HepG2 (cell line): ENCODE data around the gene ASF1B. TPM values are rescaled to one million over a fixed set of nuclear protein-coding genes. Genes with fewer than 3 reads are reported as not detected.

Source experiments
- HIC2 ChIP-seq: sonication (generic); formaldehyde crosslinking; IDR thresholded peaks from 2 replicates; pipeline ENCODE4 v1.9.0; 2022; ENCODE audit warnings: low read depth, missing genetic modification reagents
- HOXA3 ChIP-seq: sonication (generic); formaldehyde crosslinking; IDR thresholded peaks from 2 replicates; pipeline ENCODE4 v1.5.0; 2020; ENCODE audit warnings: missing genetic modification reagents
- MXD1 ChIP-seq: sonication (generic); formaldehyde crosslinking; IDR thresholded peaks from 2 replicates; pipeline ENCODE4 v1.4.0; 2020; ENCODE audit warnings: mild to moderate bottlenecking, missing genetic modification reagents
- NR2F1 ChIP-seq, 2 experiments: fragments of 450-650 bp in 1 of 2; formaldehyde crosslinking in 1 of 2; IDR thresholded peaks; 2 replicates each; pipeline versions ENCODE4 v1.5.0 to v1.6.1; 2016 to 2020; ENCODE audit warnings: mild to moderate bottlenecking in 1 of 2, missing compliant biosample characterization in 1 of 2, missing genetic modification reagents in 1 of 2, moderate library complexity in 1 of 2
- PATZ1 ChIP-seq: sonication (generic); formaldehyde crosslinking; IDR thresholded peaks from 2 replicates; pipeline ENCODE4 v1.4.0; 2020; ENCODE audit warnings: missing genetic modification reagents
- RBAK ChIP-seq: sonication (generic); formaldehyde crosslinking; IDR thresholded peaks from 2 replicates; pipeline ENCODE4 v1.5.1; 2020; ENCODE audit warnings: mild to moderate bottlenecking, missing genetic modification reagents
- TRAFD1 ChIP-seq: sonication (generic); formaldehyde crosslinking; IDR thresholded peaks from 2 replicates; pipeline ENCODE4 v1.5.1; 2020; ENCODE audit warnings: missing genetic modification reagents, mild to moderate bottlenecking, borderline replicate concordance
- XRCC5 ChIP-seq: fragments of 200-400 bp; formaldehyde crosslinking; optimal IDR thresholded peaks from 2 replicates; pipeline ENCODE3; 2017; ENCODE audit warnings: mild to moderate bottlenecking, low read length
- ZBTB7A ChIP-seq: sonication (generic); formaldehyde crosslinking; IDR thresholded peaks from 2 replicates; pipeline ENCODE4 v1.8.0; 2022; ENCODE audit warnings: mild to moderate bottlenecking, missing genetic modification reagents
- ZNF503 ChIP-seq: sonication (generic); formaldehyde crosslinking; IDR thresholded peaks from 2 replicates; pipeline ENCODE4 v1.4.0; 2020; ENCODE audit warnings: missing genetic modification reagents
- ZNF740 ChIP-seq: sonication (generic); formaldehyde crosslinking; IDR thresholded peaks from 2 replicates; pipeline ENCODE4 v1.4.0; 2020; ENCODE audit warnings: missing genetic modification reagents
- ZNF770 ChIP-seq: sonication (generic); formaldehyde crosslinking; IDR thresholded peaks from 2 replicates; pipeline ENCODE4 v1.5.0; 2020; ENCODE audit warnings: mild to moderate bottlenecking, missing genetic modification reagents
- polyA plus RNA-seq, 8 experiments: library from polyadenylated mRNA; depleted of rRNA in 3 of 8; stranded (reverse) in 7 of 8; unstranded in 1 of 8; fragments of >200 nt; fragmentation: Illumina TruSeq in 4 of 8; extraction: Trizol in 4 of 8; gene quantifications; 2 replicates each; pipeline versions ENCODE4 v1.2.1 to v1.2.3, GENCODE V29; 2011 to 2016; ENCODE audit warnings: low read depth in 4 of 8, missing spikeins in 1 of 8, mixed read lengths in 1 of 8; ENCODE audit not compliant: insufficient read depth in 1 of 8
- total RNA-seq, 5 experiments: library from RNA; depleted of rRNA; stranded (reverse); fragments of >200 nt; fragmentation: Illumina TruSeq; extraction: Trizol; gene quantifications; 2 replicates each; pipeline ENCODE4 v1.2.3, GENCODE V29; 2016; ENCODE audit warnings: low read depth in 1 of 5

ASF1B gene
- total and polyA plus RNA-seq, 2 of the 13 experiments (the other 11 are each of a cell fraction or from before 2014, with no cell fraction given) = 18.2 to 24.8 TPM

GRCh38 chr19:14118165-14119051 lies 18.0 kb downstream of the ASF1B start (continued):
- TF ChIP-seq ZNF740 (CRISPR knock-in tag) (peak; percentile 65; the same call in 1 of the 2 replicates), RBAK (CRISPR knock-in tag) (peak; percentile 68; the same call in 1 of the 2 replicates), TRAFD1 (CRISPR knock-in tag) (0 out of 2 replicates have a peak, but pooled peaks have one; percentile 75), NR2F1 (CRISPR knock-in tag; IDR thresholded peaks at IDR 0.05) (peak; percentile 16 to 88; a peak in 3 of 4 replicates), XRCC5 (peak; percentile 63), ZBTB7A (CRISPR knock-in tag) (peak; percentile 59), PATZ1 (peak; percentile 97), MXD1 (CRISPR knock-in tag) (peak; percentile 49; the same call in 1 of the 2 replicates), HOXA3 (CRISPR knock-in tag) (peak; percentile 15; the same call in 1 of the 2 replicates), HIC2 (CRISPR knock-in tag) (peak; percentile 78; the same call in 1 of the 2 replicates), ZNF503 (0 out of 2 replicates have a peak, but pooled peaks have one; percentile 50), ZNF770 (CRISPR knock-in tag) (0 out of 2 replicates have a peak, but pooled peaks have one; percentile 17)
